ENCODE data around the gene OR52E4.

DNA sequence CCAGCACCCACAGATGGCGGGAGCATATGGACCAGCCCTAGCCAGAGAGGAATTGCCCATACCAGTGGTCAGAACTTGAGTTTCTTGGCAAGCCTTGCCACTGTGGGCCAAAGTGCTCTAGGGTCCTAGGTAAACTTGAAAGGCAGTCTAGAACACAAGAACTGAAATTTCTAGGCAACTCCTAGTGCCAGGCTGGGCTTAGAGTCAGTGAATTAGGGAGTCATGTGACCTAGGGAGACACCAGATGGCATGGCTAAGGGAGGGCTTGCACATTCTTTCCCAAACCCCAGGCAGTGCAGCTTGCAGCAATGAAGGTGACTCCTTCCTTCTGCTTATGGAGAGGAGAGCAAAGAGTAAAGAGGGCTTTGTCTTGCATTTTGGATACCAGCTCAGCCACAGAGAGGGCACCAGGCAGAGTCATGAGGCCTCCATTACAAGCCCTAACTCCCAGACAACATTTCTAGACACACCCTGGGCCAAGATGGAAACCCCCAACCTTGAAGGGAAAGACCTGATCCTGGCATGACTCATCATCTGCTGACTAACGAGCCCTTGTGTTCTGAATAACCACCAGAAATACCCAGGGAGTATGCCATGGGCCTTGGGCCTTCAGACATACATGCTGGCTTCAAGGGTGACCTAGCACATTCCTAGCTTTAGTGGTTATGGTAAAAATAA is 42.5 kb downstream of the OR52E4 start:
- no peak for TF ChIP-seq MYC (IDR thresholded peaks at IDR 0.05; ENCODE audit: low read depth, low read length)
- TF ChIP-seq, protein P1, sequence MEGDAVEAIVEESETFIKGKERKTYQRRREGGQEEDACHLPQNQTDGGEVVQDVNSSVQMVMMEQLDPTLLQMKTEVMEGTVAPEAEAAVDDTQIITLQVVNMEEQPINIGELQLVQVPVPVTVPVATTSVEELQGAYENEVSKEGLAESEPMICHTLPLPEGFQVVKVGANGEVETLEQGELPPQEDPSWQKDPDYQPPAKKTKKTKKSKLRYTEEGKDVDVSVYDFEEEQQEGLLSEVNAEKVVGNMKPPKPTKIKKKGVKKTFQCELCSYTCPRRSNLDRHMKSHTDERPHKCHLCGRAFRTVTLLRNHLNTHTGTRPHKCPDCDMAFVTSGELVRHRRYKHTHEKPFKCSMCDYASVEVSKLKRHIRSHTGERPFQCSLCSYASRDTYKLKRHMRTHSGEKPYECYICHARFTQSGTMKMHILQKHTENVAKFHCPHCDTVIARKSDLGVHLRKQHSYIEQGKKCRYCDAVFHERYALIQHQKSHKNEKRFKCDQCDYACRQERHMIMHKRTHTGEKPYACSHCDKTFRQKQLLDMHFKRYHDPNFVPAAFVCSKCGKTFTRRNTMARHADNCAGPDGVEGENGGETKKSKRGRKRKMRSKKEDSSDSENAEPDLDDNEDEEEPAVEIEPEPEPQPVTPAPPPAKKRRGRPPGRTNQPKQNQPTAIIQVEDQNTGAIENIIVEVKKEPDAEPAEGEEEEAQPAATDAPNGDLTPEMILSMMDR (IDR thresholded peaks at IDR 0.05; ENCODE audit: extremely low read depth in 1 of 2, insufficient read depth in 1 of 2, low read depth in 1 of 2, low read length in 2 of 2), result no peak
